Uterus (tissue), 4 donors: ENCODE data around the gene DGAT2. TPM values are rescaled to one million over a fixed set of nuclear protein-coding genes. Genes with fewer than 3 reads are reported as not detected.
A peak's percentile ranks its signal among the peaks of the same experiment; 100 is the strongest.

Experiments used
- DNase-seq, 2 donors: peaks; one replicate each; pipeline ENCODE4 v3.0.0-alpha.2; 2019 to 2020
- H3K27ac ChIP-seq, 2 donors: fragments of 200-600 bp; sonication (generic); 1 replicate in 1 of 2; 2 replicates in 1 of 2; pipeline ENCODE4 v1.5.1; 2016 to 2018
- H3K27me3 ChIP-seq, 2 donors: fragments of 200-600 bp; sonication (generic); one replicate each; pipeline ENCODE4 v1.5.1; 2018 to 2019; ENCODE audit warnings: control low read depth in 1 of 2
- H3K36me3 ChIP-seq, 2 donors: fragments of 200-600 bp; sonication (generic); one replicate each; pipeline ENCODE4 v1.5.1; 2019; ENCODE audit warnings: control low read depth in 1 of 2
- H3K4me1 ChIP-seq, 2 donors: fragments of 200-600 bp; sonication (generic); one replicate each; pipeline ENCODE4 v1.5.1; 2018 to 2019; ENCODE audit warnings: control low read depth in 1 of 2
- H3K4me3 ChIP-seq, 2 donors: fragments of 200-600 bp; sonication (generic); 1 replicate in 1 of 2; 2 replicates in 1 of 2; pipeline ENCODE4 v1.5.1; 2018 to 2019; ENCODE audit warnings: mild to moderate bottlenecking in 1 of 2
- H3K9me3 ChIP-seq, 2 donors: fragments of 200-600 bp; sonication (generic); one replicate each; pipeline ENCODE4 v1.5.1; 2019; ENCODE audit warnings: control low read depth in 1 of 2
- CTCF ChIP-seq, 4 experiments: fragments of 200-600 bp in 2 of 4; fragments of 450-650 bp in 2 of 4; sonication (generic) in 2 of 4; IDR thresholded peaks; one replicate each; pipeline ENCODE4 v1.5.1; 2016 to 2019; ENCODE audit warnings: antibody characterized with exemption in 4 of 4, mild to moderate bottlenecking in 2 of 4, moderate library complexity in 1 of 4
- POLR2A ChIP-seq, 2 donors: fragments of 450-650 bp; IDR thresholded peaks; one replicate each; pipeline ENCODE4 v1.6.1; 2016; ENCODE audit warnings: antibody characterized with exemption in 2 of 2, mild to moderate bottlenecking in 1 of 2, moderate library complexity in 1 of 2
- intact Hi-C: fragments of 100-400 bp; cut with DNase I; formaldehyde crosslinking; loops from one replicate; pipeline ENCODE4 v1.15.1; 2023; ENCODE audit warnings: low total_unique reads
- small RNA-seq: library from RNA; depleted of rRNA; stranded (forward); fragments of <200 nt; gene quantifications from one replicate; pipeline ENCODE3, GENCODE V24; 2016
- total RNA-seq, 4 donors: library from RNA; depleted of rRNA in 3 of 4; stranded (reverse); fragments of >200 nt in 3 of 4; gene quantifications; one replicate each; pipeline versions ENCODE4 v1.1.0 to v1.2.4, GENCODE V29; 2014 to 2023
- donor health status: DM: yes; HTN: yes; CAD: no.

DGAT2 gene
- total RNA-seq, 4 donors from 2014 or later = 0.29 to 1.5 (median 1.5) TPM; not detected in 1

GRCh38 chr11:75840522-75840921 lies 71.9 kb downstream of the DGAT2 start:
- Histone ChIP-seq H3K4me3 (no peak overlapping the region), H3K9me3 (no peaks in the 10 kb centered on the region), H3K36me3 (no peaks in the 10 kb centered on the region), H3K27me3 (no peaks in the 10 kb centered on the region), H3K27ac (no peak overlapping the region), H3K4me1 (no peaks in the 10 kb centered on the region)
- no peak for DNase-seq
- no peak for TF ChIP-seq CTCF (IDR thresholded peaks at IDR 0.05)
- no peak for TF ChIP-seq POLR2A (IDR thresholded peaks at IDR 0.05)
- intact Hi-C loops = no loop called here

GRCh38 chr11:75841739-75842138 lies 73.2 kb downstream of the DGAT2 start:
- no peaks in the 10 kb centered on the region for H3K36me3 ChIP-seq
- no peaks in the 10 kb centered on the region for H3K9me3 ChIP-seq
- no peak overlapping the region for H3K27ac ChIP-seq
- no peak overlapping the region for H3K4me3 ChIP-seq
- no peaks in the 10 kb centered on the region for H3K27me3 ChIP-seq
- intact Hi-C loops = loop anchor here (2.0 kb wide), 1 partner anchor 13 kb away; no protein-coding TSS in a partner anchor
- H3K4me1 ChIP-seq = no peaks in the 10 kb centered on the region
- no peak for DNase-seq
- TF ChIP-seq CTCF (IDR thresholded peaks at IDR 0.05) = no peak
- TF ChIP-seq POLR2A (IDR thresholded peaks at IDR 0.05) = no peak

GRCh38 chr11:75845324-75845723 lies 76.7 kb downstream of the DGAT2 start:
- Histone ChIP-seq H3K9me3 (no peaks in the 10 kb centered on the region), H3K4me1 (peaks cover 0 to 4% of the 10 kb centered on the region in 2 donors), H3K27ac (no peak overlapping the region), H3K27me3 (no peaks in the 10 kb centered on the region), H3K36me3 (no peaks in the 10 kb centered on the region), H3K4me3 (no peak overlapping the region)
- no peak for DNase-seq
- TF ChIP-seq CTCF (IDR thresholded peaks at IDR 0.05) (no peak), POLR2A (IDR thresholded peaks at IDR 0.05) (no peak)
- intact Hi-C loops = no loop called here

GRCh38 chr11:75849894-75850293 lies 81.3 kb downstream of the DGAT2 start:
- intact Hi-C loops = no loop called here
- TF ChIP-seq CTCF (IDR thresholded peaks at IDR 0.05) (no peak), POLR2A (IDR thresholded peaks at IDR 0.05) (no peak)
- Histone ChIP-seq H3K9me3 (no peaks in the 10 kb centered on the region), H3K27ac (peak overlapping the region; percentile 44 to 56), H3K4me1 (peaks cover 4 to 6% of the 10 kb centered on the region in 2 donors), H3K36me3 (no peaks in the 10 kb centered on the region), H3K4me3 (no peak overlapping the region), H3K27me3 (no peaks in the 10 kb centered on the region)
- no peak for DNase-seq

GRCh38 chr11:75850787-75851186 lies 82.2 kb downstream of the DGAT2 start:
- no peaks in the 10 kb centered on the region for H3K27me3 ChIP-seq
- TF ChIP-seq POLR2A (IDR thresholded peaks at IDR 0.05) (no peak), CTCF (IDR thresholded peaks at IDR 0.05) (no peak)
- no peak overlapping the region for H3K4me3 ChIP-seq
- H3K36me3 ChIP-seq = no peaks in the 10 kb centered on the region
- intact Hi-C loops = no loop called here
- peaks cover 4 to 6% of the 10 kb centered on the region in 2 donors for H3K4me1 ChIP-seq
- H3K9me3 ChIP-seq = no peaks in the 10 kb centered on the region
- no peak for DNase-seq
- H3K27ac ChIP-seq = peak overlapping the region; percentile 44 to 56

Small RNA genes within 50 kb of the gene (small RNA-seq; reads per million reads assigned to genes)
- gene RF00019 (not detected), gene RN7SL786P (not detected)

Other genes with a start within 250 kb of the DGAT2 start
- gene GDPD5, start 242.8 kb upstream of the DGAT2 start, total RNA-seq = 10 to 100 TPM in 3 of 4 donors, 1 to 10 TPM in 1; 9.6 to 52.9 (median 28.2) TPM
- gene SERPINH1, start 206.5 kb upstream of the DGAT2 start, total RNA-seq = 100 to 1,000 TPM; 134 to 847 (median 280) TPM
- gene MAP6, start 99.7 kb upstream of the DGAT2 start, total RNA-seq = 10 to 100 TPM in 3 of 4 donors, 1 to 10 TPM in 1; 7.9 to 22.1 (median 14.4) TPM
- gene MOGAT2, start 50.9 kb upstream of the DGAT2 start, total RNA-seq = under 1 TPM in 2 of 4 donors, not detected in 2; 0.29 to 0.62 TPM
- gene UVRAG, start 46.4 kb downstream of the DGAT2 start, total RNA-seq = 10 to 100 TPM; 14.9 to 42.9 (median 26.4) TPM